HG03039 (cell line): Measurements from ENCODE around the gene STAC3.

ENCODE experiments used
- ATAC-seq: cut with Tn5 transposase; IDR thresholded peaks from one replicate; pipeline ENCODE4 v1.9.1; 2021; ENCODE audit warnings: mild to moderate bottlenecking, moderate library complexity; ENCODE audit not compliant: unreplicated experiment

Gene STAC3

GRCh38 chr12:57195611-57196371, 55.2 kb downstream of the STAC3 start:
- no peak for ATAC-seq

DNA sequence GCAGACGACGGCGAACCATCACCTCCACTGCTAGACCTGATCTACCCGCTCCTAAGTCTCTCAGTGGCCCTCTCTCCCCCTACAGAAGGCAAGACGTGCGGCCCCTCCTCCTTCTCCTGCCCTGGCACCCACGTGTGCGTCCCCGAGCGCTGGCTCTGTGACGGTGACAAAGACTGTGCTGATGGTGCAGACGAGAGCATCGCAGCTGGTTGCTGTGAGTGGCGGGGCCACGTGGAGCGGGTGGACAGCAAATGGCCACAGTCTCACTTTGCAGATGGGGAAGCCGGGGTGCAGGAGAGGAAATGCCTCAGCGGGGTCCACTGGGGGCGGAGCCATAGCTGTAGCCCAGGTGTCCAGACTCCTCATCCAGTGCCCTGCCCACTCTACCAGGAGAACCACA, 55.8 kb downstream of the STAC3 start:
- ATAC-seq: no peak

GRCh38 chr12:57194253-57194652, 56.7 kb downstream of the STAC3 start:
- ATAC-seq: no peak

- ATAC-seq: no peak
Observed at GRCh38 chr12:57193706-57194245, 57.2 kb downstream of the STAC3 start.
